ENCODE results near the gene PCK2.

GRCh38 chr14:24135584-24135833 lies 41.4 kb downstream of the PCK2 start:
- no peak for TF ChIP-seq POLR2AphosphoS5 (IDR thresholded peaks at IDR 0.05; ENCODE audit: insufficient read depth in 1 of 2, low read depth in 1 of 2)
- TF ChIP-seq CTCF (IDR thresholded peaks at IDR 0.05) = no peak

Measured in vagina (tissue), 2 donors.